ENCODE results near the gene KDELR1. TPM values are rescaled to one million over a fixed set of nuclear protein-coding genes. Genes with fewer than 3 reads are reported as not detected.
A peak's percentile ranks its signal among the peaks of the same experiment; 100 is the strongest.

Gene KDELR1
- total and polyA plus RNA-seq, 7 donors = 61.5 to 195 (median 76.8) TPM

DNA sequence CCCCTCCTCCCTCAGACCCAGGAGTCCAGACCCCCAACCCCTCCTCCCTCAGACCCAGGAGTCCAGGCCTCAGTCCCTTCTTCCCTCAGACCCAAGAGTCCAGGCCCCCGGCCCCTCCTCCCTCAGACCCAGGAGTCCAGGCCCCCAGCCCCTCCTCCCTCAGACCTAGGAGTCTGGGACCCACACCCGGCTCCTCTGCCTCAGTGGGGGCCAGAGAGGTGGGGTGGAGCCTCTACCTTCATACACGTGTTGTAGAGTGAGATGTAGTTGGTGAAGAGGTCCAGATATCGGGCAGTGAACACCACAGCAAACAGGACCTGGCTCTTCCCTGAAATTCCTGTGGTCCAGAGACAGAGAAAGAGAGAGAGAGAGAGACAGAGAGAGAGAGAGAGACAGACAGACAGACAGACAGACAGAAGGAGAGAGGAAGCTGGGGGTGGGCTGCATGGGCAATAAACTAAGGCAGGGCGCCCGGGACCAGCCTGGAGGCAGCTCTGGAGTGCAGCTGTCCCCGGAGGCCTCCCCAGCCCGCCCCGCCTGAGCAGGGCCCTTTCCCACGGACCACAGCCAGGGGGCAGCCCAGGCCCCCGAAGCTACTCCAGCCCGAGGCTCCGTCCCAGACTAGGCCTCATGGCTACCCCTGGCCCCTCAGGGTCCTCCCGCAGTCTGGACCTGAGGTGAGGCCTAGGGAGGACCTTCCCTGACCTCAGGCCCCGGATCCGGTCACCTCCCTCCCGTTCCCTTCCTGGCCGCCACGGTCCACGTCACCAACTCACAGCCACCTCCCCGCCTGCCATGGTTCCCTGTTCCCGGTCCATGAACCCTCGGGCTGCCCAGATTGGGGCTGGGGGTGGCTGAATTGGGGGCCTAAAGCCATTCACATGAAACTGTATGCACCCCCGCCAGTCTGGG, 907 bp downstream of the KDELR1 start:
- peaks cover 17 to 36% (median 34%) of the 10 kb centered on the region in 3 donors for H3K27me3 ChIP-seq
- intact Hi-C loops (cut with DNase I) = loop anchor here (1.0 to 5.0 kb wide), 3 partner anchors 26 to 102 kb away; partner anchors contain the start of gene SYNGR4
- 2 to 6% methylated on average over 24 of the region's 24 CpGs for WGBS, 2 donors
- TF ChIP-seq EP300 (IDR thresholded peaks at IDR 0.05) (no peak), POLR2AphosphoS5 (IDR thresholded peaks at IDR 0.05) (peak in 2 of 4 donors; percentile 16 to 40)
- TF ChIP-seq, protein P1, sequence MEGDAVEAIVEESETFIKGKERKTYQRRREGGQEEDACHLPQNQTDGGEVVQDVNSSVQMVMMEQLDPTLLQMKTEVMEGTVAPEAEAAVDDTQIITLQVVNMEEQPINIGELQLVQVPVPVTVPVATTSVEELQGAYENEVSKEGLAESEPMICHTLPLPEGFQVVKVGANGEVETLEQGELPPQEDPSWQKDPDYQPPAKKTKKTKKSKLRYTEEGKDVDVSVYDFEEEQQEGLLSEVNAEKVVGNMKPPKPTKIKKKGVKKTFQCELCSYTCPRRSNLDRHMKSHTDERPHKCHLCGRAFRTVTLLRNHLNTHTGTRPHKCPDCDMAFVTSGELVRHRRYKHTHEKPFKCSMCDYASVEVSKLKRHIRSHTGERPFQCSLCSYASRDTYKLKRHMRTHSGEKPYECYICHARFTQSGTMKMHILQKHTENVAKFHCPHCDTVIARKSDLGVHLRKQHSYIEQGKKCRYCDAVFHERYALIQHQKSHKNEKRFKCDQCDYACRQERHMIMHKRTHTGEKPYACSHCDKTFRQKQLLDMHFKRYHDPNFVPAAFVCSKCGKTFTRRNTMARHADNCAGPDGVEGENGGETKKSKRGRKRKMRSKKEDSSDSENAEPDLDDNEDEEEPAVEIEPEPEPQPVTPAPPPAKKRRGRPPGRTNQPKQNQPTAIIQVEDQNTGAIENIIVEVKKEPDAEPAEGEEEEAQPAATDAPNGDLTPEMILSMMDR (IDR thresholded peaks at IDR 0.05) = peak; percentile 42 to 82 (median 74)
- DNase-seq = peak; percentile 82
- H3K4me1 ChIP-seq = peaks cover 0 to 36% (median 30%) of the 10 kb centered on the region in 4 donors
- peak overlapping the region; percentile 74 to 98 (median 90) for H3K4me3 ChIP-seq
- no peaks in the 10 kb centered on the region for H3K9me3 ChIP-seq
- peak overlapping the region; percentile 87 to 94 (median 93) for H3K27ac ChIP-seq
- H3K36me3 ChIP-seq = peaks cover 6 to 40% (median 30%) of the 10 kb centered on the region in 4 donors

DNA sequence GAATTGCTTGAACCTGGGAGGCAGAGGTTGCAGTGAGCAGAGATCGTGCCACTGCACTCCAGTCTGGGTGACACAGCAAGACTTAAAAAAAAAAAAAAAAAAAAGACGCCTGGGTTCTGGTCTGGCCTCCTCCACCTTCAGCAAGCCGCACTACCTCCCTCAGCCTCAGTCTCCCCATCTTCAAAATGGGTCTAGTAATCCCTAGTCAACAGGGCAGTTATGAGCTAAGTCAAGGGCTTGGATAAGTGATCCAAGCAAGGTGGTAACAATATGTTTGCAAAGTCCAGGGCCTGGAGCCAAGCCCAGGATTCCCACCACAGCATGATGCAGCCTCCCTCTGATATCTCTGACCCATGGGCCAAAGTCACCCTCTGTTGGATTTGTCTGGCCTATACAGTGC, 4.4 kb downstream of the KDELR1 start:
- intact Hi-C loops (cut with DNase I) = no loop called here
- WGBS, 2 donors = 93 to 95% methylated on average over 3 of the region's 3 CpGs

DNA sequence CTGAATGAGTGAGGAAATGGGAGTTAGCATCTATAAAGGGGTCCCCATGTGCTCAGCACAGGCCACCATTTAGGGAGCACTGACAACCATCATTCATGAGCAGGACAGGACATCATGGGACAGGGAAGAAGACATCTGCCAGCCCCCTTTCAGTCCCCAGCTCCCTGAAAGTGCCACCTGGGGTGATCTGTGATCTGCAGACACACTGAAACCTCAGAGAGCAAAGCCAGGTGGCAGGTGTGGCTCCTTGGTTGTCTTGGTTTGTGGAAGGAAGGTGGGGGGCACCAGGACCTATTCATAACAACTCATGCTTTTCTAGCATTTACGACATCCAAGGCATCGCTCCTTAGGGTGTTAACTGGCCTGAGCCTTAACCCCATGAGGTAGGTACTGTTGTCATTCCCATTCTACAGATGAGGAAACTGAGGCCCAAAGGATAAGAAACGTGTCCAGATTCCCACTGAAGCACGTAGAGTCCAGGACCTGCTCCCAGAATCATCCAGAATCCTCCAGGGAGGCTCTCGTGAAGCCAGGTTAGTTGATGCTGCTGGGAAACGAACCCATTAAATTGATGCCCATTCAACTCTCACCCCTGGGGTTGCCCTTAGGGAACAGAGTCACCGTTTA, 5.8 kb downstream of the KDELR1 start:
- no peak for DNase-seq
- no peak overlapping the region for H3K27ac ChIP-seq
- H3K9me3 ChIP-seq = no peaks in the 10 kb centered on the region
- 87 to 93% methylated on average over 7 of the region's 7 CpGs for WGBS, 2 donors
- H3K4me1 ChIP-seq = peaks cover 0 to 17% (median 14%) of the 10 kb centered on the region in 4 donors
- no peak for TF ChIP-seq EP300 (IDR thresholded peaks at IDR 0.05)
- no peak for TF ChIP-seq POLR2A (IDR thresholded peaks at IDR 0.05)
- no peak for TF ChIP-seq POLR2AphosphoS5 (IDR thresholded peaks at IDR 0.05)
- TF ChIP-seq, protein P1 (IDR thresholded peaks at IDR 0.05) = no peak
- no peak overlapping the region for H3K4me3 ChIP-seq
- no peaks in the 10 kb centered on the region for H3K27me3 ChIP-seq
- H3K36me3 ChIP-seq = peaks cover 24 to 87% (median 58%) of the 10 kb centered on the region in 4 donors
- intact Hi-C loops (cut with DNase I) = no loop called here

More for the DNA sequence above, 4.4 kb downstream of the KDELR1 start:
- TF ChIP-seq POLR2A (IDR thresholded peaks at IDR 0.05) (no peak), EP300 (IDR thresholded peaks at IDR 0.05) (no peak)
- TF ChIP-seq, protein P1 (IDR thresholded peaks at IDR 0.05) = no peak
- Histone ChIP-seq H3K27me3 (peaks cover 0 to 2% (median under 1%) of the 10 kb centered on the region in 3 donors), H3K36me3 (peaks cover 24 to 75% (median 58%) of the 10 kb centered on the region in 4 donors), H3K9me3 (no peaks in the 10 kb centered on the region), H3K4me3 (no peak overlapping the region), H3K4me1 (peaks cover 0 to 18% (median 14%) of the 10 kb centered on the region in 4 donors), H3K27ac (no peak overlapping the region)
- DNase-seq = no peak

DNA sequence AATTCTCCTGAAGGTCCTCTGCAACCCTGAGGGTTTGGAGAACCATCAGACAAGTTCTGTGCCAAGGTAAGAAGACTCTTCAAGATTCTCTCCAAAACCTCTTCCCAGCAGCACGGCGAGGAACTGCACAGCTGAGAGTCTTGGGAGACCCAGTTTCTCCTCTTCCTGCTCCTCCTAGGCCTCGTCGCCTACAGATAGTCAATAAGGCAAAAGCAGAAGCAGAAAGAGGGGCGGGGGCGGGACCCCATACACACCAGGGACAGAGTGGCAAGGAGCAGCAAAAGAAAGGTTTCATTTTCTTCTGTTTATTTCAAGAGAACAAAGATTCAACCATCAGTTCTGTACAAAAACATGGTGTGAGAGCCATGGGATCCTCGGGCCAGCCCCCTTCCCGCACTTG, 9.1 kb downstream of the KDELR1 start:
- H3K27ac ChIP-seq = no peak overlapping the region
- H3K36me3 ChIP-seq = peaks cover 24 to 65% (median 40%) of the 10 kb centered on the region in 4 donors
- no peak for DNase-seq
- no peaks in the 10 kb centered on the region for H3K4me1 ChIP-seq
- intact Hi-C loops (cut with DNase I) = no loop called here
- no peaks in the 10 kb centered on the region for H3K9me3 ChIP-seq
- 91 to 95% methylated on average over 8 of the region's 8 CpGs for WGBS, 2 donors
- TF ChIP-seq EP300 (IDR thresholded peaks at IDR 0.05) = no peak
- TF ChIP-seq, protein P1 (IDR thresholded peaks at IDR 0.05) = no peak
- no peak for TF ChIP-seq POLR2AphosphoS5 (IDR thresholded peaks at IDR 0.05)
- no peak for TF ChIP-seq POLR2A (IDR thresholded peaks at IDR 0.05)
- H3K4me3 ChIP-seq = no peak overlapping the region
- no peaks in the 10 kb centered on the region for H3K27me3 ChIP-seq
